Neural crest cell (in vitro differentiated cells): ENCODE data around the gene PVR. TPM values are rescaled to one million over a fixed set of nuclear protein-coding genes. Genes with fewer than 3 reads are reported as not detected.

Experiments used
- DNase-seq: peaks from one replicate; pipeline ENCODE4 v3.0.0; 2021; ENCODE audit warnings: low read depth, mixed read lengths, low spot score
- H3K27ac Mint-ChIP-seq: one replicate; pipeline ENCODE4 v1.8.0; 2021; ENCODE audit warnings: mild to moderate bottlenecking, mixed read lengths; ENCODE audit not compliant: unreplicated experiment
- H3K27me3 Mint-ChIP-seq: 2 replicates; pipeline ENCODE4 v1.8.0; 2021; ENCODE audit warnings: low read depth, mild to moderate bottlenecking, mixed read lengths
- H3K36me3 Mint-ChIP-seq: 2 replicates; pipeline ENCODE4 v1.8.0; 2021; ENCODE audit warnings: low read depth, mild to moderate bottlenecking, mixed read lengths
- H3K4me1 Mint-ChIP-seq: 2 replicates; pipeline ENCODE4 v1.8.0; 2021; ENCODE audit warnings: mixed read lengths
- H3K4me3 Mint-ChIP-seq: one replicate; pipeline ENCODE4 v1.8.0; 2021; ENCODE audit warnings: mild to moderate bottlenecking, mixed read lengths
- H3K9me3 Mint-ChIP-seq: 2 replicates; pipeline ENCODE4 v1.8.0; 2021; ENCODE audit warnings: mixed read lengths
- microRNA-seq: library from miRNA; unstranded; fragments of <30 nt; microRNA quantifications from one replicate; pipeline ENCODE4, GENCODE V29; 2020
- total RNA-seq: library from RNA; stranded (reverse); gene quantifications from 2 replicates; pipeline ENCODE4 v1.2.1, GENCODE V29; 2021
- TF ChIP-seq, protein P1 (sequence below): fragments of 200-600 bp; sonication (generic); conservative IDR thresholded peaks from 2 replicates; pipeline ENCODE4 v1.5.0; 2021; ENCODE audit warnings: antibody characterized with exemption, mild to moderate bottlenecking

Gene PVR
- total RNA-seq, 1 donor from 2014 or later: 20.4 TPM

- Mint-ChIP-seq H3K36me3 (no peaks in the 10 kb centered on the region), H3K9me3 (peaks cover 2% of the 10 kb centered on the region), H3K4me1 (no peaks in the 10 kb centered on the region), H3K27me3 (peaks cover 2% of the 10 kb centered on the region), H3K27ac (no peak overlapping the region), H3K4me3 (no peak overlapping the region)
- DNase-seq: no peak
- TF ChIP-seq, protein P1, sequence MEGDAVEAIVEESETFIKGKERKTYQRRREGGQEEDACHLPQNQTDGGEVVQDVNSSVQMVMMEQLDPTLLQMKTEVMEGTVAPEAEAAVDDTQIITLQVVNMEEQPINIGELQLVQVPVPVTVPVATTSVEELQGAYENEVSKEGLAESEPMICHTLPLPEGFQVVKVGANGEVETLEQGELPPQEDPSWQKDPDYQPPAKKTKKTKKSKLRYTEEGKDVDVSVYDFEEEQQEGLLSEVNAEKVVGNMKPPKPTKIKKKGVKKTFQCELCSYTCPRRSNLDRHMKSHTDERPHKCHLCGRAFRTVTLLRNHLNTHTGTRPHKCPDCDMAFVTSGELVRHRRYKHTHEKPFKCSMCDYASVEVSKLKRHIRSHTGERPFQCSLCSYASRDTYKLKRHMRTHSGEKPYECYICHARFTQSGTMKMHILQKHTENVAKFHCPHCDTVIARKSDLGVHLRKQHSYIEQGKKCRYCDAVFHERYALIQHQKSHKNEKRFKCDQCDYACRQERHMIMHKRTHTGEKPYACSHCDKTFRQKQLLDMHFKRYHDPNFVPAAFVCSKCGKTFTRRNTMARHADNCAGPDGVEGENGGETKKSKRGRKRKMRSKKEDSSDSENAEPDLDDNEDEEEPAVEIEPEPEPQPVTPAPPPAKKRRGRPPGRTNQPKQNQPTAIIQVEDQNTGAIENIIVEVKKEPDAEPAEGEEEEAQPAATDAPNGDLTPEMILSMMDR: no peak
Observed at GRCh38 chr19:44712864-44713515, 69.3 kb downstream of the PVR start.

Small RNAs within 50 kb of the gene (microRNA-seq; reads per million reads assigned to microRNA genes)
- gene MIR4531: not detected

Other genes with a start within 250 kb of the PVR start
- 9.2 and 10.8 TPM in 2 replicates for gene ZNF285, start 242.3 kb upstream of the PVR start, total RNA-seq
- gene ZNF229, start 195.4 kb upstream of the PVR start, total RNA-seq: 6.7 and 7.4 TPM in 2 replicates
- 14.6 and 16.2 TPM in 2 replicates for gene ZNF180, start 143.4 kb upstream of the PVR start, total RNA-seq
- gene CEACAM20, start 114.2 kb upstream of the PVR start, total RNA-seq: not detected in 2 replicates
- not detected in 2 replicates for gene IGSF23, start 30.3 kb upstream of the PVR start, total RNA-seq
- gene CEACAM19, start 27.6 kb downstream of the PVR start, total RNA-seq: 5.0 and 6.1 TPM in 2 replicates
- gene CEACAM16, start 55.2 kb downstream of the PVR start, total RNA-seq: not detected in 2 replicates
- 2.2 TPM in 2 replicates for gene BCL3, start 104.8 kb downstream of the PVR start, total RNA-seq
- not detected in 2 replicates for gene CBLC, start 134.0 kb downstream of the PVR start, total RNA-seq
- 5.3 and 5.5 TPM in 2 replicates for gene BCAM, start 165.2 kb downstream of the PVR start, total RNA-seq
- gene NECTIN2, start 202.4 kb downstream of the PVR start, total RNA-seq: 76.2 and 78.5 TPM in 2 replicates
- 141 and 147 TPM in 2 replicates for gene TOMM40, start 247.3 kb downstream of the PVR start, total RNA-seq